RWPE1 (cell line): ENCODE measurements around the gene PRR35.

ENCODE experiments used
- CTCF ChIA-PET: fragments of 350-600 bp; sonication (Branson Sonifier 250); formaldehyde crosslinking; extraction: SDS; loops from one replicate; lab custom pipeline; 2021; lab: Yijun Ruan, JAX
- POLR2A ChIA-PET: fragments of 400-600 bp; formaldehyde crosslinking; extraction: SDS; loops from one replicate; lab custom pipeline; 2020; ENCODE audit warnings: antibody characterized with exemption; ENCODE audit not compliant: low non-redundant PET; lab: Yijun Ruan, JAX
- DNase-seq: peaks from one replicate; pipeline ENCODE4 v3.0.0; 2012; ENCODE audit warnings: low spot score
- H3K27ac ChIP-seq: fragments of 450-650 bp; 2 replicates; pipeline ENCODE4 v1.5.1; 2017
- CTCF ChIP-seq: fragments of 450-650 bp; conservative IDR thresholded peaks from 2 replicates; pipeline ENCODE4 v1.5.1; 2017; ENCODE audit warnings: low read depth, mild to moderate bottlenecking

PRR35 gene

GRCh38 chr16:561957-562938 is 2.1 kb downstream of the PRR35 start:
- ChIA-PET CTCF (no interaction called here), POLR2A (interaction anchor here (0.7 kb wide), 1 partner anchor 36 kb away, joined by 4 read pairs; no protein-coding TSS in a partner anchor)
- H3K27ac ChIP-seq: no peak overlapping the region
- DNase-seq: no peak
- TF ChIP-seq CTCF: no peak

- DNase-seq: no peak
- no peak for TF ChIP-seq CTCF
- ChIA-PET CTCF (no interaction called here), POLR2A (interaction anchor here (0.7 kb wide), 1 partner anchor 37 kb away, joined by 4 read pairs; no protein-coding TSS in a partner anchor)
- no peak overlapping the region for H3K27ac ChIP-seq
Observed at GRCh38 chr16:563072-563644, 3.0 kb downstream of the PRR35 start.

- no peak for DNase-seq
- CTCF ChIA-PET: no interaction called here
- peak overlapping the region; percentile 90; the same call in 1 of the 2 replicates for H3K27ac ChIP-seq
- POLR2A ChIA-PET: no interaction called here
- no peak for TF ChIP-seq CTCF
Observed at GRCh38 chr16:564690-565418, 4.7 kb downstream of the PRR35 start.

GRCh38 chr16:565419-566330 is 5.5 kb downstream of the PRR35 start:
- CTCF ChIA-PET: no interaction called here
- DNase-seq: no peak
- TF ChIP-seq CTCF: no peak
- POLR2A ChIA-PET: interaction anchor here (0.5 kb wide), 1 partner anchor 183 kb away, joined by 3 read pairs; no protein-coding TSS in a partner anchor
- peak overlapping the region; percentile 90 for H3K27ac ChIP-seq

- peak; percentile 32 for DNase-seq
- ChIA-PET POLR2A (interaction anchor here (0.7 kb wide), 1 partner anchor 60 kb away, joined by 3 read pairs; no protein-coding TSS in a partner anchor), CTCF (no interaction called here)
- H3K27ac ChIP-seq: peak within 1 kb of the TSS; percentile 90
- TF ChIP-seq CTCF: no peak
Observed at GRCh38 chr16:566475-567372, 6.5 kb downstream of the PRR35 start, which contains the start of gene NHLRC4. NHLRC4 (plus strand) TSS chr16:567005; CDS start chr16:568048, 1,043 bp downstream.
